Caco-2 (cell line): ENCODE measurements around the gene FAM181B. TPM values are rescaled to one million over a fixed set of nuclear protein-coding genes. Genes with fewer than 3 reads are reported as not detected.
A peak's percentile ranks its signal among the peaks of the same experiment; 100 is the strongest.

Source experiments
- BruUV-seq: library from RNA; stranded (reverse); fragments of 400-500 nt; replicated peaks from 2 replicates; lab custom pipeline; 2021; lab: Mats Ljungman, UMichigan
- CTCF ChIA-PET: fragments of 300-600 bp; sonication (Branson Sonifier 250); formaldehyde crosslinking; loops from one replicate; lab custom pipeline; 2022; ENCODE audit warnings: antibody characterized with exemption; lab: Charles Lee
- POLR2A ChIA-PET: fragments of 300-600 bp; sonication (Branson Sonifier 250); formaldehyde crosslinking; loops from one replicate; lab custom pipeline; 2022; ENCODE audit warnings: antibody characterized with exemption; lab: Charles Lee
- DNase-seq, 2 experiments: peaks; one replicate each; pipeline versions ENCODE4 v3.0.0 to v3.0.0-alpha.2; 2020 to 2022
- H3K27me3 ChIP-seq: replicated peaks from 2 replicates; pipeline ENCODE4 v1.6.0; 2011; ENCODE audit warnings: low read length; ENCODE audit not compliant: control insufficient read depth, insufficient read depth
- H3K36me3 ChIP-seq: 2 replicates; pipeline ENCODE4 v1.5.1; 2011; ENCODE audit warnings: low read length; ENCODE audit not compliant: control insufficient read depth, insufficient read depth
- H3K4me1 ChIP-seq: fragments of 250-450 bp; sonication (Bioruptor Pico); 2 replicates; pipeline ENCODE4 v1.5.1; 2020; ENCODE audit warnings: mild to moderate bottlenecking
- H3K4me3 ChIP-seq: 2 replicates; pipeline ENCODE4 v1.5.1; 2011; ENCODE audit warnings: low read depth, mild to moderate bottlenecking, control low read depth, low read length
- H3K9me3 ChIP-seq: fragments of 250-450 bp; sonication (Bioruptor Pico); 2 replicates; pipeline ENCODE4 v1.5.1; 2020; ENCODE audit warnings: mild to moderate bottlenecking, moderate library complexity
- H3K27ac Mint-ChIP-seq: one replicate; pipeline ENCODE4 v1.8.0; 2022; ENCODE audit warnings: mixed read lengths; ENCODE audit not compliant: unreplicated experiment
- H3K27me3 Mint-ChIP-seq: one replicate; pipeline ENCODE4 v1.8.0; 2022; ENCODE audit warnings: mixed read lengths; ENCODE audit not compliant: insufficient read depth, unreplicated experiment
- H3K36me3 Mint-ChIP-seq: one replicate; pipeline ENCODE4 v1.8.0; 2022; ENCODE audit warnings: mild to moderate bottlenecking, mixed read lengths; ENCODE audit not compliant: insufficient read depth, unreplicated experiment
- H3K4me1 Mint-ChIP-seq: one replicate; pipeline ENCODE4 v1.8.0; 2022; ENCODE audit warnings: low read depth, mixed read lengths; ENCODE audit not compliant: unreplicated experiment
- H3K4me3 Mint-ChIP-seq: one replicate; pipeline ENCODE4 v1.8.0; 2022; ENCODE audit warnings: mild to moderate bottlenecking, moderate library complexity, mixed read lengths; ENCODE audit not compliant: unreplicated experiment
- H3K9me3 Mint-ChIP-seq: one replicate; pipeline ENCODE4 v1.8.0; 2022; ENCODE audit warnings: mixed read lengths; ENCODE audit not compliant: unreplicated experiment
- CTCF ChIP-seq, 2 experiments: fragments of 200-600 bp in 1 of 2; IDR thresholded peaks; 1 replicate in 1 of 2; 2 replicates in 1 of 2; pipeline versions ENCODE4 v1.5.1 to v1.8.0; 2011 to 2022; ENCODE audit warnings: antibody characterized with exemption in 1 of 2, control low read depth in 1 of 2, inconsistent platforms in 1 of 2, low read depth in 1 of 2, low read length in 1 of 2, mild to moderate bottlenecking in 1 of 2, moderate library complexity in 1 of 2; ENCODE audit not compliant: insufficient read depth in 1 of 2, severe bottlenecking in 1 of 2, unreplicated experiment in 1 of 2
- intact Hi-C: fragments of 100-400 bp; cut with micrococcal nuclease; formaldehyde crosslinking; loops from one replicate; pipeline ENCODE4 v1.10.0; 2022; ENCODE audit not compliant: unreplicated experiment
- total RNA-seq: library from RNA; stranded (reverse); gene quantifications from 2 replicates; pipeline ENCODE4 v1.2.3, GENCODE V29; 2022

The FAM181B gene
- total RNA-seq, 1 experiment from 2014 or later, result not detected

GRCh38 chr11:82703796-82704195 lies 29.9 kb downstream of the FAM181B start:
- no peaks in the 10 kb centered on the region for H3K36me3 Mint-ChIP-seq
- no peak for DNase-seq
- no peaks in the 10 kb centered on the region for H3K9me3 Mint-ChIP-seq
- Histone ChIP-seq H3K4me1 (no peaks in the 10 kb centered on the region), H3K4me3 (no peak overlapping the region), H3K9me3 (no peaks in the 10 kb centered on the region), H3K27me3 (peaks cover 1% of the 10 kb centered on the region; the same call in 1 of the 2 replicates), H3K36me3 (no peaks in the 10 kb centered on the region)
- intact Hi-C loops, result loop anchor here (2.0 kb wide), 2 partner anchors 21 to 1059 kb away; no protein-coding TSS in a partner anchor
- ChIA-PET POLR2A (no interaction called here), CTCF (no interaction called here)
- no peak for TF ChIP-seq CTCF (IDR thresholded peaks at IDR 0.05; ENCODE audit: insufficient read depth in 1 of 2, low read depth in 1 of 2, low read length in 1 of 2, severe bottlenecking in 1 of 2, unreplicated experiment in 1 of 2)
- no peaks in the 10 kb centered on the region for H3K4me1 Mint-ChIP-seq
- BruUV-seq, result no TSS peak
- peaks cover 8% of the 10 kb centered on the region for H3K27me3 Mint-ChIP-seq
- no peak overlapping the region for H3K4me3 Mint-ChIP-seq
- H3K27ac Mint-ChIP-seq, result no peak overlapping the region

GRCh38 chr11:82703226-82703625 lies 30.4 kb downstream of the FAM181B start:
- CTCF ChIA-PET, result no interaction called here
- Mint-ChIP-seq H3K27ac (no peak overlapping the region), H3K4me1 (no peaks in the 10 kb centered on the region), H3K9me3 (no peaks in the 10 kb centered on the region), H3K4me3 (no peak overlapping the region), H3K27me3 (peaks cover 7% of the 10 kb centered on the region), H3K36me3 (no peaks in the 10 kb centered on the region)
- Histone ChIP-seq H3K4me1 (no peaks in the 10 kb centered on the region), H3K4me3 (no peak overlapping the region), H3K27me3 (peaks cover 1% of the 10 kb centered on the region; the same call in 1 of the 2 replicates), H3K36me3 (no peaks in the 10 kb centered on the region), H3K9me3 (no peaks in the 10 kb centered on the region)
- POLR2A ChIA-PET, result no interaction called here
- no peak for DNase-seq
- no TSS peak for BruUV-seq
- no peak for TF ChIP-seq CTCF (IDR thresholded peaks at IDR 0.05; ENCODE audit: insufficient read depth in 1 of 2, low read depth in 1 of 2, low read length in 1 of 2, severe bottlenecking in 1 of 2, unreplicated experiment in 1 of 2)
- intact Hi-C loops, result loop anchor here (2.0 kb wide), 2 partner anchors 20 to 1058 kb away; no protein-coding TSS in a partner anchor

GRCh38 chr11:82701847-82702520 lies 31.7 kb downstream of the FAM181B start:
- CTCF ChIA-PET, result interaction anchor here (0.5 to 1.3 kb wide), 2 partner anchors 16 to 716 kb away, joined by 5 read pairs; no protein-coding TSS in a partner anchor
- intact Hi-C loops, result loop anchor here (1.0 to 2.0 kb wide), 3 partner anchors 19 to 1057 kb away; no protein-coding TSS in a partner anchor

More at GRCh38 chr11:82701847-82702520, 31.7 kb downstream of the FAM181B start:
- POLR2A ChIA-PET, result no interaction called here
- TF ChIP-seq CTCF (IDR thresholded peaks at IDR 0.05; ENCODE audit: insufficient read depth in 1 of 2, low read depth in 1 of 2, low read length in 1 of 2, severe bottlenecking in 1 of 2, unreplicated experiment in 1 of 2), result peak; percentile 81 to 86
- no peaks in the 10 kb centered on the region for H3K4me1 Mint-ChIP-seq
- H3K4me3 Mint-ChIP-seq, result no peak overlapping the region
- Histone ChIP-seq H3K9me3 (no peaks in the 10 kb centered on the region), H3K36me3 (no peaks in the 10 kb centered on the region), H3K4me3 (no peak overlapping the region), H3K27me3 (no peaks in the 10 kb centered on the region; the same call in 1 of the 2 replicates), H3K4me1 (no peaks in the 10 kb centered on the region)
- no peaks in the 10 kb centered on the region for H3K36me3 Mint-ChIP-seq
- no peaks in the 10 kb centered on the region for H3K9me3 Mint-ChIP-seq
- BruUV-seq, result no TSS peak
- H3K27ac Mint-ChIP-seq, result no peak overlapping the region
- DNase-seq, result peak; percentile 59 to 71
- H3K27me3 Mint-ChIP-seq, result peaks cover 2% of the 10 kb centered on the region
